Smooth muscle cell (in vitro differentiated cells): Measurements from ENCODE around the gene LGI1. TPM values are rescaled to one million over a fixed set of nuclear protein-coding genes. Genes with fewer than 3 reads are reported as not detected.

ENCODE experiments used
- DNase-seq: peaks from one replicate; lab custom pipeline; 2025; ENCODE audit not compliant: unreplicated experiment; lab: John Stamatoyannopoulos, UW
- H2AFZ ChIP-seq: fragments of 200-600 bp; sonication (generic); 2 replicates; pipeline ENCODE4 v1.6.0; 2016; ENCODE audit warnings: antibody characterized with exemption, low read depth, mild to moderate bottlenecking
- H3F3A ChIP-seq: fragments of 200-600 bp; sonication (generic); 2 replicates; pipeline ENCODE4 v1.6.0; 2017; ENCODE audit warnings: antibody characterized with exemption, low read depth
- H3K27ac ChIP-seq: fragments of 200-600 bp; sonication (generic); 2 replicates; pipeline ENCODE4 v1.5.1; 2016; ENCODE audit warnings: low read depth, mild to moderate bottlenecking
- H3K27me3 ChIP-seq: fragments of 200-600 bp; sonication (generic); 2 replicates; pipeline ENCODE4 v1.6.1; 2016; ENCODE audit warnings: low read depth, mild to moderate bottlenecking
- H3K36me3 ChIP-seq: fragments of 200-600 bp; sonication (generic); 2 replicates; pipeline ENCODE4 v1.5.1; 2016; ENCODE audit warnings: low read depth
- H3K4me1 ChIP-seq: fragments of 200-600 bp; sonication (generic); 2 replicates; pipeline ENCODE4 v1.5.1; 2016; ENCODE audit warnings: low read depth
- H3K4me2 ChIP-seq: fragments of 200-600 bp; sonication (generic); 2 replicates; pipeline ENCODE4 v1.6.0; 2016; ENCODE audit warnings: mild to moderate bottlenecking
- H3K4me3 ChIP-seq: fragments of 200-600 bp; sonication (generic); 2 replicates; pipeline ENCODE4 v1.5.1; 2016; ENCODE audit warnings: mild to moderate bottlenecking
- H3K79me2 ChIP-seq: fragments of 200-600 bp; sonication (generic); 2 replicates; pipeline ENCODE4 v1.6.0; 2016; ENCODE audit warnings: low read depth, mild to moderate bottlenecking
- H3K9ac ChIP-seq: fragments of 200-600 bp; sonication (generic); 2 replicates; pipeline ENCODE4 v1.6.0; 2016; ENCODE audit warnings: low read depth
- H3K9me3 ChIP-seq: fragments of 200-600 bp; sonication (generic); replicated peaks from 2 replicates; pipeline ENCODE4 v1.5.1; 2016; ENCODE audit warnings: low read depth
- H4K20me1 ChIP-seq: fragments of 200-600 bp; sonication (generic); 2 replicates; pipeline ENCODE4 v1.6.0; 2016; ENCODE audit warnings: low read depth
- WGBS: methylation state at CpG from one replicate; pipeline ENCODE4 v1.1.7; 2016; ENCODE audit warnings: low lambda C conversion rate; 5-methylcytosine and 5-hydroxymethylcytosine counted together
- polyA plus RNA-seq: library from polyadenylated mRNA; unstranded; fragments of >200 nt; fragmentation: Nextera tagmentation; extraction: Ambion mirVana; gene quantifications from 2 replicates; pipeline ENCODE4 v1.2.1, GENCODE V29; 2016
- total RNA-seq: library from RNA; depleted of rRNA; stranded (reverse); fragments of >200 nt; gene quantifications from 2 replicates; pipeline ENCODE4 v1.2.3, GENCODE V29; 2014
- TF ChIP-seq, protein P1 (sequence below): fragments of 200-600 bp; sonication (generic); IDR thresholded peaks from 2 replicates; pipeline ENCODE4 v1.5.1; 2017; ENCODE audit warnings: borderline replicate concordance, mild to moderate bottlenecking, antibody characterized with exemption; ENCODE audit not compliant: insufficient read depth, poor library complexity, severe bottlenecking

The LGI1 gene
- total and polyA plus RNA-seq, 2 experiments from 2014 or later, result 6.7 TPM; not detected in 1

DNA sequence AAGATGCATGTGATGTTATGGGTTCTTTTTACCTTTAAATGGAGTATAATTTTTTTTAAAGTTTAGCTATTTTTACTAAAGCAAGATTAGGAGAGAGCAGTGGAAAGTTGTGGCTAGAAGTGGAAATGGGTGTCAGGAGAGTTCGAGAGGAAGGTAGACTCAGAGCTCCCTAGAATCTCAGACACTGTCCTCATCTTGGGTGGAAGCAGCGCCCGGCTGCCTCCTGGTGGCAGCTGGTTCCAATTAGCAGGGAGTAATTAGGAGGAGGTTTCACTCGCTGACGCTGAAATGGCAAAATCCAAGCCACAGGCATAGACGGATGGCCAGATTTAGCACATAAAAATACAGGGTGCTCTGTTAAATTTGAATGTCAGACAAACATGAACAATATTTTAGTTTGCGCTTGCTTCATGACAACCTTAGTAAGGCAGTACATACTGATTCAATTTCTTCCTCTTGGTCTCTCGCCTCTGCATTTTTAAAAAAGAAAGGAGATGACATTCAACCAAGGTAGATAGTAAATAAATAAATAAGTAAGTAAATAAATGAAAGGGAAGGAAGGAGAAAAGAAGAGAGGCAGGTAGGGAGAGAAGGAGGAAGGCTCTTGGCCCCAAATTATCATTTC is 58.5 kb downstream of the LGI1 start:
- H3K4me2 ChIP-seq, result peak overlapping the region; percentile 80

DNA sequence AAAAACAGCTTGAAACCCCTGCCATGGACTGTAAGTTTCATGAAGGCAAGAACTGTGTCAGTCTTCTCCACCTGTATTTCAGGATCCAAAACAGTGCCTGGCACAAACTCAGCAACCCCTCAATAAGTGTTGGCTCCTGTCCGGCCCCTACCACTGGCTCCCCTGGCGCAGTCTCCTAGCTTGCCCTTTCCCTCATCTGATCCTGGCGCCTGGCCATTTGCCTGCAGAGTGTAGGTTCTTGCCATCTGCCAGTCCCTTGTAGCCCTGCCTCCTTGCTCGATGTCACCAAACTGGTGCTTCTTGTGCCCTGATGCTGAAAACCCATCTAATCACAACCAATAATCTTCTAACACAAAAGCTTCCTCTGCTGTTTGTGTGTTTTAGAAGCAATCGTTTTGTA is 60.4 kb downstream of the LGI1 start:
- Histone ChIP-seq H3K9ac (no peak overlapping the region), H4K20me1 (no peaks in the 10 kb centered on the region), H3F3A (peaks cover 9% of the 10 kb centered on the region), H3K9me3 (no peaks in the 10 kb centered on the region), H3K79me2 (no peaks in the 10 kb centered on the region), H2AFZ (no peak overlapping the region), H3K27me3 (no peaks in the 10 kb centered on the region), H3K4me3 (no peak overlapping the region), H3K36me3 (no peaks in the 10 kb centered on the region), H3K4me1 (peaks cover 11% of the 10 kb centered on the region), H3K27ac (no peak overlapping the region), H3K4me2 (no peak overlapping the region)
- no peak for DNase-seq
- WGBS, result 93% methylated on average over 5 of the region's 5 CpGs
- TF ChIP-seq, protein P1, sequence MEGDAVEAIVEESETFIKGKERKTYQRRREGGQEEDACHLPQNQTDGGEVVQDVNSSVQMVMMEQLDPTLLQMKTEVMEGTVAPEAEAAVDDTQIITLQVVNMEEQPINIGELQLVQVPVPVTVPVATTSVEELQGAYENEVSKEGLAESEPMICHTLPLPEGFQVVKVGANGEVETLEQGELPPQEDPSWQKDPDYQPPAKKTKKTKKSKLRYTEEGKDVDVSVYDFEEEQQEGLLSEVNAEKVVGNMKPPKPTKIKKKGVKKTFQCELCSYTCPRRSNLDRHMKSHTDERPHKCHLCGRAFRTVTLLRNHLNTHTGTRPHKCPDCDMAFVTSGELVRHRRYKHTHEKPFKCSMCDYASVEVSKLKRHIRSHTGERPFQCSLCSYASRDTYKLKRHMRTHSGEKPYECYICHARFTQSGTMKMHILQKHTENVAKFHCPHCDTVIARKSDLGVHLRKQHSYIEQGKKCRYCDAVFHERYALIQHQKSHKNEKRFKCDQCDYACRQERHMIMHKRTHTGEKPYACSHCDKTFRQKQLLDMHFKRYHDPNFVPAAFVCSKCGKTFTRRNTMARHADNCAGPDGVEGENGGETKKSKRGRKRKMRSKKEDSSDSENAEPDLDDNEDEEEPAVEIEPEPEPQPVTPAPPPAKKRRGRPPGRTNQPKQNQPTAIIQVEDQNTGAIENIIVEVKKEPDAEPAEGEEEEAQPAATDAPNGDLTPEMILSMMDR, result no peak

More for the DNA sequence above, 58.5 kb downstream of the LGI1 start:
- Histone ChIP-seq H3K27me3 (no peaks in the 10 kb centered on the region), H2AFZ (peak overlapping the region; percentile 81), H3K4me3 (peak overlapping the region; percentile 32), H3F3A (peaks cover 9% of the 10 kb centered on the region), H3K9me3 (no peaks in the 10 kb centered on the region), H3K27ac (no peak overlapping the region), H3K79me2 (no peaks in the 10 kb centered on the region), H3K36me3 (no peaks in the 10 kb centered on the region), H3K9ac (no peak overlapping the region), H4K20me1 (no peaks in the 10 kb centered on the region), H3K4me1 (peaks cover 11% of the 10 kb centered on the region)
- TF ChIP-seq, protein P1, result peak; percentile 80
- 14% methylated on average over 8 of the region's 8 CpGs for WGBS
- peak; percentile 10 for DNase-seq

DNA sequence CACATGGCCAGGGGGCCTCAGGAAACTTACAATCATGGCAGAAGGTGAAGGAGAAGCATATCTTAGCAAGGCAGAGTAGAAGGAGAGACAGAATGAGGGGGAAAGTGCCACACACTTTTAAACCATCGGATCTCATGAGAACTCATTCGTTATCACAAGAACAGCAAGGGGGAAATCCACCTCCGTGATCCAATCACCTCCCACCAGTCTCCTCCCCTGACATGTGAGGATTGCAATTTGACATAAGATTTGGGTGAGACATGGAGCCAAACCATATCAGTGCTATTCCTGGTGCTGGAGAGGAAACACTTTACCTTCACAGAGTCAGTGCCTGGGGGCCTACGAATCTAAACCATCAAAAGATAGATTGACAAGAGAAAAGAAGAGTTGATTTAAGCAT is 61.8 kb downstream of the LGI1 start:
- WGBS, result 78% methylated on average over 4 of the region's 4 CpGs
- H3K4me3 ChIP-seq, result no peak overlapping the region

More for the DNA sequence above, 61.8 kb downstream of the LGI1 start:
- Histone ChIP-seq H2AFZ (no peak overlapping the region), H3K79me2 (no peaks in the 10 kb centered on the region), H4K20me1 (no peaks in the 10 kb centered on the region), H3F3A (peaks cover 9% of the 10 kb centered on the region), H3K9me3 (no peaks in the 10 kb centered on the region), H3K9ac (no peak overlapping the region), H3K4me2 (no peak overlapping the region), H3K36me3 (no peaks in the 10 kb centered on the region), H3K27ac (no peak overlapping the region), H3K27me3 (no peaks in the 10 kb centered on the region), H3K4me1 (peaks cover 11% of the 10 kb centered on the region)
- TF ChIP-seq, protein P1, result no peak
- DNase-seq, result no peak
